Limb (tissue), 2 donors: ENCODE data around the gene OXNAD1.

Experiments used
- DNase-seq, 2 donors: peaks; one replicate each; pipeline ENCODE4 v3.0.0-alpha.2; 2016; ENCODE audit errors: extremely low spot score in 2 of 2

Gene OXNAD1

GRCh38 chr3:16264708-16265454, at the start of gene OXNAD1, which contains the start of gene DPH3:
Gene OXNAD1 (plus strand): TSS chr3:16265212. CDS start chr3:16270953, 5,741 bp downstream.
Gene DPH3 (minus strand): TSS chr3:16264943. CDS start chr3:16264876, 67 bp downstream.
- DNase-seq = peak; percentile 99 to 100

- DNase-seq = no peak
Observed at GRCh38 chr3:16216373-16216935, 48.6 kb upstream of the OXNAD1 start.

- no peak for DNase-seq
Observed at GRCh38 chr3:16219777-16220176, 45.2 kb upstream of the OXNAD1 start.

- no peak for DNase-seq
Observed at GRCh38 chr3:16221990-16222389, 43.0 kb upstream of the OXNAD1 start.

GRCh38 chr3:16222547-16222946, 42.5 kb upstream of the OXNAD1 start:
- DNase-seq = no peak

GRCh38 chr3:16224325-16224724, 40.7 kb upstream of the OXNAD1 start:
- no peak for DNase-seq

GRCh38 chr3:16227566-16227965, 37.4 kb upstream of the OXNAD1 start:
- no peak for DNase-seq

- no peak for DNase-seq
Observed at GRCh38 chr3:16229681-16230080, 35.3 kb upstream of the OXNAD1 start.

- no peak for DNase-seq
Observed at GRCh38 chr3:16231983-16232382, 33.0 kb upstream of the OXNAD1 start.

GRCh38 chr3:16233806-16234205, 31.2 kb upstream of the OXNAD1 start:
- DNase-seq = no peak

GRCh38 chr3:16234281-16234680, 30.7 kb upstream of the OXNAD1 start:
- no peak for DNase-seq

- DNase-seq = no peak
Observed at GRCh38 chr3:16236030-16236639, 28.9 kb upstream of the OXNAD1 start.

GRCh38 chr3:16236856-16237393, 28.1 kb upstream of the OXNAD1 start:
- no peak for DNase-seq

GRCh38 chr3:16239086-16239770, 25.8 kb upstream of the OXNAD1 start:
- DNase-seq = no peak

- peak in 1 of 2 donors; percentile 27 for DNase-seq
Observed at GRCh38 chr3:16239780-16240179, 25.2 kb upstream of the OXNAD1 start.

- DNase-seq = no peak
Observed at GRCh38 chr3:16240229-16241023, 24.6 kb upstream of the OXNAD1 start.

- DNase-seq = no peak
Observed at GRCh38 chr3:16241225-16241624, 23.8 kb upstream of the OXNAD1 start.

- DNase-seq = no peak
Observed at GRCh38 chr3:16242177-16242576, 22.8 kb upstream of the OXNAD1 start.

GRCh38 chr3:16243706-16244490, 21.1 kb upstream of the OXNAD1 start:
- DNase-seq = no peak

GRCh38 chr3:16245609-16246008, 19.4 kb upstream of the OXNAD1 start:
- DNase-seq = no peak
